Right ventricle myocardium superior (tissue), 1 donor: Measurements from ENCODE around the gene HSF5. TPM values are rescaled to one million over a fixed set of nuclear protein-coding genes. Genes with fewer than 3 reads are reported as not detected.

ENCODE experiments used
- ATAC-seq: fragments of 200-7000 bp; cut with Tn5 transposase; one replicate; pipeline ENCODE4 v1.9.1; 2020; ENCODE audit warnings: mild to moderate bottlenecking; ENCODE audit not compliant: poor library complexity
- DNase-seq: peaks from one replicate; pipeline ENCODE4 v3.0.0-alpha.2; 2020
- intact Hi-C: fragments of 100-400 bp; cut with DNase I; formaldehyde crosslinking; loops from one replicate; pipeline ENCODE4 v1.11.2; 2022
- total RNA-seq: library from RNA; stranded (reverse); fragmentation: NEBNext Ultra II Directional; extraction: Animal tissue kit (Norgen Biotek cat#: 25700); gene quantifications from one replicate; pipeline ENCODE4 v1.2.1, GENCODE V29; 2021
- donor health status: DM: no; HTN: yes; CAD: no; lungs with severe emphysema.

The HSF5 gene
- total RNA-seq, 1 donor from 2014 or later: not detected

DNA sequence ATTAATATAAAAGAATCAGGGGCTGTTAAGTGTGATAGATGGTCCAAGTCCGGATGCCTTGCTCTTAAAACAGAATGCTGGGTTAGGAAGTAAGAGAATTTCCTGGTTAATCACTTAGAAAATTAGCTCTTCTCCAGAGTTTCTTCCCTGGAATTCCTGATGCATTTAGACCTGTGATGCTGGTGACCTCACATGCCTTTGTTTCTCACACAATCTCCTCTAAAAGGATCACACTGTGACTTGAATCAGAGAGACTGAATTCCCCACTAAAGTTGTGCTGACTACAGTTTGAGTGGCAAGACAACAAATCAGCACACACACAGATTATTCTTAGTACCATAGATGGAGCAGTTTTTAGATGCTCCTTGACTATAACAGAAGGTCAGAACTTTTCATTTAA lies 66.5 kb downstream of the HSF5 start:
- no peak for ATAC-seq
- intact Hi-C loops: no loop called here
- no peak for DNase-seq

DNA sequence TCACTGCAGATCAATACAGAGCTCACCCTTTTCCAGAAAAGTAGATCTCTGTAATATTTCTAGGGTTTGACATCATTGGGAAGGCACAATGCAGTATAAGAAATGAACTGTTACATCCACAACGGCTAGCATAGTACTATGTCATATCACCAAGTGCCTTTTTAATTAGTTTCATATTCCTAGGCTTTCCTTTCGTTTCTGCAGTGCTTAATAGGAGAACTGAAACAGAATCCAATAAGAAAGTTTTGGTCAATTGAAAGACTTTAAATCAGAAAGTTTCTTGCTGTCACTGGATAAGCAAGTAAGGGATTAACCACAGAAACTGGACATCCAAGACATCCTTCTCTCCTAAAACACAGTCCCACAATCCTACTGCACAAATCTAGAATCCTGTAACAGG lies 67.4 kb downstream of the HSF5 start:
- no peak for DNase-seq
- no peak for ATAC-seq
- intact Hi-C loops: no loop called here

DNA sequence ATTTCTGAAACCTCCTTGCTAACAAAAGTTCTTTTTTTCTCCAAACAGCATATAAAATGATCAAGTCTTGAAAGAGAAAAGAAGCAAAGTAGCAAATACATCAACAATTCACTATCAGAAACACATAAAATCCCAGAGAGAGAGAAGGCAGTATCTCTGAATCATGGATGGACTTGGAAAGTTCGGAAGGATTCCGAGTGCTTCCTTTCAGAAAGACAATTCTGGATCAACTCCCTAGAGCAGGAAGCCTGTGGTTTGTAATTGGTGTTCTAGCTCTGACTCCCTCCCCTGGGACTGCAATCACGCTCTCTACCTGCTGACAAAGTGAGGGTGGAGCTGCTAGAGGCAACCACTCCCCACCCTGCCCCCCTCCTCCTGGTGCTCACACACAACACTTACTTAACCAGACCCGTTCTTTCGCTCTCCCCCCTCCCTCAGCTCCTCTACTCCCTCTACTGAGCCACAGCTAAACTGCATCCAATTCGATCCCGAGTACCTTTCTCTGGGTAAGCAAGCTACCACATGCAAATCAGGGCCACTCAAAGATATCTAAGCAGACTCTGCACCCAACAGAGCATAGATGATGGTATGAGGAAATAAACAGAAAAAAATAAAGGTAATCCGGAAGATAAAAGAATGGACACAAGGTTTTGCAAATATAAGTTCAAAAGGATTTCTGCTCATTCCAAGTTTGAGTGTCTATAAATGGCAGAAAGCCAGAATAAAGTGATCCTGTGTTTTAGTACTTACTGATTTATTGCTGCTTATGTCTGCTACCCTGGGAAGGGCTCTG lies 70.7 kb downstream of the HSF5 start, which contains the start of gene RNF43:
Gene RNF43 (minus strand): TSS at position 235 of the 793 bp plus-strand sequence. CDS start 1,957 bp downstream, outside the sequence.
- DNase-seq (peak; percentile 88), ATAC-seq (peak; percentile 98)
- intact Hi-C loops: no loop called here

DNA sequence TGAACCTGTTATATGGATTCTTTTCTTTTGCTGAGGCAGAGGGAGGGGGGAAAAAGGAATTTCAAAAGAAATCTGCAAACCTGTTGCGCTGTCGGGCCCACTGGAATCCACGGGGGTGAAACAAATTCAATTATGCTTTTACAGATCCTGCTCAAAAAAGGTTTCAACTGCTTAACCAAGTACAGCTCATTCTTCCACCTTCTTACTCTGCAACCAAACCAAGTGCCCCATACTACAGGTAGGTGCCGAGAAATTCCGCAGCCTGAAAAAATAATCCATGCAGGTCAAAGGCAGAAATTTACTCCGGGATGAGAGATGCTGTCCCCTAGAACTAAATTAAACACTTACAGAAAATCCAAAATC lies 71.3 kb downstream of the HSF5 start:
- DNase-seq (no peak), ATAC-seq (peak; percentile 14)
- intact Hi-C loops: no loop called here

DNA sequence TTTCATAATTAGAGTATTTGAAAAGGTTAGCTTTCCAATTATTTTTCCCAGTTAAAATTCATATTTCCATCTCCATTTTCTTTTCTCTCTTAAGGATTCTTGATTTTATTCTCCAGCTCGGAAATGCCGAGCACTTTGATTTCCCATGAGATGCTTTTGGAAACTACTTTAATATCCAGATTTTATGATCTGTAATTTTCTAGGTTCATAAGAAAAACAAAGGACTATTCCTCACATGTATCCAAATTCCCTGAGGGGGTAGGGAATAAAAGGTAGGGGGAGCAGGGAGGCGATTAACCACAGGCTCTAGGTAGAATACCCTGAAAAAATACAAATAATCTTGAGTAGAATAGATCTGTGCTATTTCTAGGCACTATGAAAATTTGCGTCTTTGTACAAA lies 71.8 kb downstream of the HSF5 start:
- intact Hi-C loops: no loop called here
- ATAC-seq: no peak

DNA sequence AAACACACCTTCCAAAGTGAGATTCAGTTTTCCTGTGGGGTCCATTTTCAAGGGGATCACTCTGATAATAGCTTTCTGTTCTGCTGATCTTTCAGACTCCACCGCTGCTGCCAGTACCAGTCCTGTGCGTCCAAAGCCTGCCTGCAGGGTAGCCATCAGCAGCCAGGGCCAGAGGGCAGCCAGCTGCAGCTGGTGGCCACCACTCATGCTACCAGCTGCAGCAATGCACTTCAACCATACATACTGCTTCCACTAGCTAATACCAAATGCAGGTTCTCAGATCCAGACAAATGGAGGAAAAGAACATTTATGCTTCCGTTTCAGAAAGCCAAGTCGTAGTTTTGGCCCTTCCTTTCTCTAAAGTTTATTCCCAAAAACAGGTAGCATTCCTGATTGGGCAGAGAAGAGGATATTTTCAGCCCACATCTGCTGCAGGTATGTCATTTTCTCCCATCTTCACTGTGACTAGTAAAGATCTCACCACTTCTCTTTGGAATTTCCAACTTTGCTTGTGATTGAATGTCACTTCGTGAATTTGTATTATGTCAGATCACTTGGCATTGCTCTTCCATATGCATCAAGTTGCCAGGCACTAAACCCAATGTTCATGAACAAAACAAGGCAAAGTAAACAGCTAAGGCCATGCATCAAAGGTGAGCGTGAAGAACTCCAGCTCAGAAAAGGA lies 72.7 kb downstream of the HSF5 start:
- ATAC-seq: peak; percentile 64

More for the DNA sequence above, 71.8 kb downstream of the HSF5 start:
- DNase-seq: no peak

DNA sequence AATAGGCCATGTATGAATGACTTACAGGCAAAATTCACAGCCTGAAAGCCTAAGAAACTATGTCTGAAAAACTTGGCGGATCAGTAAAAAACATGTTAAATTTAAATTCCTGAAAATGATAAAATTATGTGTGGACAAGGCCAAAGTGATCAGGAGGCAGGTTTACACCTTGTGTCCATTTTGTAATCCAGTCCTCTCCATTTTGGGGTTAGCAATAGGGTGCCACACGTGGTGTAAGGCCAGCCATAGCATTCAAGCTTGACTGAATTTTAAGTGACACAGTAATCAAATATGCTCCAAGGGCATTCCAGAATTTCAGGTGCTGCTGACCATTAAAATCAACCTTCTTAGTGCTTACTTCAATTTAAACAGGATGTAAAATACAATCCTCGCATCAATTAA lies 73.6 kb downstream of the HSF5 start:
- DNase-seq (no peak), ATAC-seq (no peak)
- intact Hi-C loops: no loop called here

More for the DNA sequence above, 72.7 kb downstream of the HSF5 start:
- DNase-seq: peak; percentile 42
- intact Hi-C loops: no loop called here

DNA sequence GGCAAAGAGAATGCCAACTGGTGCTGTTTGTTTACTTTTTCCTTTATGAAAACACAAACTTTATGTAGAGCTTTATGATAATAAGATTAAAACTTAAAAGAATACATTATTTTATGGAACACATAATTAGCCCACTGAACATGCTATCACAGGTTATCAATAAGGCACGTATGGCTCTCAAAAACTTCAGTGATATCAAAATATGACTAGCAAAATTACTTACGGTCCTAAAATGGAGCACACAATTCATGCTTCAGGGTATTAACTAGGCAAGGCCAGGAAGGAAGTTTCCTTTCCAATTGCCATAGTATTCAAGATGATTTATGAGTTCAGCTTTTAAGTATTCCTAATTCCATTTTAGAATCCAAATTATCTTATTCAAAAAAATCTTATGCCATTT lies 74.5 kb downstream of the HSF5 start:
- DNase-seq: no peak
- intact Hi-C loops: no loop called here
- ATAC-seq: no peak

DNA sequence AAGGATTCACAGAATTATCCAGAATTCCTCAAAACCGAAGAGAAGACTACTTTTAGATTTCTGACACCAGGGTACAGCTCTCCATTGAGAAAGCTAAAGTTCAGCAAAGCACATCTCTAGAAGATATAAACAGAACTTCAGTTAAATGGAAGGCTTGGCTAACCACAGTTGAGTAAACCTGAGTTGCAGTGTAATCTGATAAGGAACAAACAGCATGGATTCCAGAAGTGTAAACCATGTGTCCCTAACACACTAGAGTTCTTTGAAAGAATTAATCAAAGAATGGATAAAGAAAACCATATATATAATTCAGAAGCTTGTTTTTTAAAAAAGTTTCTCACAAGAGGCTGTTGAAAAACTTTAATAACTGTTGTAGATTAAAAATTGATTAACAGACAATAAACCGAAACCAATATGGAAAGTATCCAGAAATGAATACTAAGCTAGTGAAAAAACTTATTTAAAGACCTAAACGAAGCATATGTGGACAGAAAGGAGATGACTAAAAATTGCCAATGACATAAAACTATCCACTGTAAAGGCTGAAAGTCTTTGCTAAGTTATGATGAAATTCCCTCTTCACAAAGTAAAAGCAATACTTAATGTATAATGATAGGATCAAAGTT lies 75.1 kb downstream of the HSF5 start:
- DNase-seq (no peak), ATAC-seq (no peak)
- intact Hi-C loops: no loop called here

DNA sequence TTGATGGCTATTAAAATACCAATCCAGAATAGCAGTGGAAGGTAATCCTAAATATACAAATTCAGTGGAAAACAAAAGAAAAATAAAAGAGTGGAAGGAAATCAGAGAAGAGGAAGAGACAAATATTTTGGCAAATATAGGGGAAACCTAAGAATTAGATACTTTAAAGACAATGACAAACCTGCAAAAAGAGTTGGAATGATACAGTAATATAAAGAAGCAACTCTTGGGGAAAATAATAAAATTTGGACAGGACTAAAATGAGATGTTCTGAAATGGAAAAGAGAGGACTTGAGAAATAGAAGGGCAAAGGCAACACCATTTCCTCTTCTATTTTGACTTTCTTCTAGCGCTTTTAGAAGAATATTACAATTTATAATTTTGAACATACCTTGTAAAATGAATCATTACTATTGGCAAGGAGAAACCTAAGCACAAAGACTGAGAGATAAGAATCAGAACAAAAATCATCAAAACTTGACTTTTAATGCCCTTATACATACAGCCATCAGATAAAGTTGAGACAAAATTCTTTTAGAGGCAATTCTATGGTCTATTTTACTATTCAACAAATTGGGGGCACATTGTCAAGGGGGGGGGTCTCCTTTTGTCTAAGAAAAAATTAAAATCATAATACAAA lies 76.0 kb downstream of the HSF5 start:
- no peak for DNase-seq
- intact Hi-C loops: no loop called here
- ATAC-seq: no peak

DNA sequence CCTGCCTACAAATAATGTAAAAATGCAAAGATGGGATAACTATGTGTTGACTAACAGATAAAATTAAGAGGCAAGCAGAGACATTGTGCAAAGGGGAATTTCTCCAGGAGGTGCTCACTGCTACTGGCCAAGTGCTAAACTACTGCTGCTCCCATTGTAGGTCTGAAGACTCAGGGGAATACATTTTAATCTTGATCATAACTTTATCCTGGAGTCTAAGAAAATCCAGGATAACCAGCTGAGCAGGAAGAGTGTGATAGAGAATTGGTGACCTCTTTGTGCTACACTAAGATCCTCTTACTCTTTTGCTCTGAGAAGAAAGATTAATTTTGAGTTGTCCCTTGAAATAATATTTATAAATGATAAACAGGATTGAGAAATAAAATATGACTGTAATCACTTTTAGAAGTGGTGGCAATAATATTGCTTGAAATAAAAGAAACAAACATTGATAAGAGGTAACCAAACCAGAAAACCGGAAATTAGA lies 76.8 kb downstream of the HSF5 start:
- intact Hi-C loops: no loop called here
- ATAC-seq (no peak), DNase-seq (no peak)

DNA sequence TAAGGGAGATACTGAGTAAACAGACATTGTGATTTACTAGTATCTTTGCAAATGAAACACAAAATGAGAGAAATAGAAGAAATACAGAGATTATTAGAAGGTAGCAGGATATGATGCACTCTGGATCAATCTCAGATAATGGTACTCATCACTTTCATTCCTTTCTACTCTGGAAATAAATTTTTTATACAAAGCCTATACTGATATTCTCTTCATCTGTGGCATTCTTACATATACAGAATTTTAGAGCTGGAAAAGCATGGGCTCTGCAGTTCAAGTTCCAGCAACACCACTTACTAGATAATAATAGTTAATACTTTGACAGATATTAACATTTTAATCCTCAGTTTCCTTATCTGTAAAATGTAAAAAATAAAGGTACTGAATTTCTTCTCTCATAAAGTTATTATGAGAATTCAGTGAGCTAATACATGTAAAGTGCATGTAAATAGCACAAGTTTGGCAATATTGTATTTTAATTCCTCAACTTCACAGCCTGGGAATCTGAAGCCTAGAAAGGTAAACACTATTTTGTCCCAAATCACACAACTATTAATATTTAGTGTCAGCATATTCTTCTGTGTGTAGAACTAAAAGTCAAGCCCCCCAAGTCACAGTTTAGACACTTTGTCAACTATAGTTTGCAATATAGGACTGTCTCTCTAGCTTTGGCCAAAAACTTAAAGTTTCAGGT lies 77.3 kb downstream of the HSF5 start:
- DNase-seq: no peak
- no peak for ATAC-seq
- intact Hi-C loops: no loop called here

DNA sequence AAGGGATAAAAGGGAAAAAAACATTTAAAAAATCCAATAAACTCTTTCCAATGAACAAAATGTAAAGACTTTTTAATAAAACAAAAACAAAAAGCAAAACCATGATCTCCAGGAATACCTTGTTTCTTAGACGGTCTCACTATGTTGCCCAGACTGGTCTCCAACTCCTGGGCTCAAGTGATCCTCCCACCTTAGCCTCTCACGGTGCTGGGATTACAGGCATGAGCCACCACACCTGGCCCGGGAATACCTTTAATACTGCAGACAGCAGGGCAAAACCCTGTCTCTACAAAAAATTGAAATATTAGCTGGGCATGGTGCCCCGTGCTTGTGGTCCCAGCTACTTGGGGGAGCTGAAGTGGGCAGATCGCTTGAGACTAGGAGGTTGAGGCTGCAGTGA lies 78.8 kb downstream of the HSF5 start:
- intact Hi-C loops: loop anchor here (10.0 kb wide), 1 partner anchor 55 kb away; no protein-coding TSS in a partner anchor
- ATAC-seq (no peak), DNase-seq (no peak)

DNA sequence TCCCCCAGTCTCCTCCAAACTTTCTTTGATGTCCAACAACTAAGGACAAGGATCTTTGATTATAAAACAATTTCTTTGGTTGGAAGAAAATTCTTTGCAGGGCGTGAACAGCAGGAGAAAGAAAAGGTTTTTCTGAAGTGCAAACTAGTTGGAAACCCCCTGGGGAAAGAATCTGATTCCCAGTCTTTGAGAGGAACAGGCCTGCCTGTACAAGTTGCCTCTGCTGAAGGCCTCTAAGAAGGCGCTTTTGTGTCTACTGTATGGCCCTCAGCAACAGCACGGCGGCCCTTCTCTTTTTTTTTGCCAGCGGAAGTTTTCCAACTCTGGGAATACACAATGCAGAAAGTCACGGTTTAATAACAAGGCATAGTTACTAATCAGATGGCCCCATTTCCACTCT lies 84.9 kb downstream of the HSF5 start:
- DNase-seq (no peak), ATAC-seq (no peak)
- intact Hi-C loops: loop anchor here (10.0 kb wide), 1 partner anchor 61 kb away; no protein-coding TSS in a partner anchor

DNA sequence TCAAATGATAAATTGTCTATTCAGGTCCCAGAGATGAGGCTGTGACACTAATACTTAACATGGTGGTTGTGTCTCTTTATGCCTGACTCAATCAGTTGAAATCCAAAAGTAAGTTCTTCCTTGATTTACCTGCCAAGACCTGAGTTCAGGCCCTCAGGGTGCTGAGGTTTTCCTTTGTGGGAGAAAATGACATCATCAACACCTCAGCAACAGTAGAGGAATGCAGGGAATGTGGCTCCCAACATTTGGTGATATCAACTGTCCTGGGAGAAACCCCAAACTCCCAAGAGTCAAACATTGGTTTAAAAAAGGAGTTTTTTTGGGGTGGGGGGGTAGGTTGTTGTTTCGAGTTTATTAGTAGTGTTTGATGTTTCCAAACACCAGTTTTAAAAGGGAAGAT lies 85.5 kb downstream of the HSF5 start:
- no peak for DNase-seq
- intact Hi-C loops: loop anchor here (10.0 kb wide), 1 partner anchor 62 kb away; no protein-coding TSS in a partner anchor
- ATAC-seq: no peak

DNA sequence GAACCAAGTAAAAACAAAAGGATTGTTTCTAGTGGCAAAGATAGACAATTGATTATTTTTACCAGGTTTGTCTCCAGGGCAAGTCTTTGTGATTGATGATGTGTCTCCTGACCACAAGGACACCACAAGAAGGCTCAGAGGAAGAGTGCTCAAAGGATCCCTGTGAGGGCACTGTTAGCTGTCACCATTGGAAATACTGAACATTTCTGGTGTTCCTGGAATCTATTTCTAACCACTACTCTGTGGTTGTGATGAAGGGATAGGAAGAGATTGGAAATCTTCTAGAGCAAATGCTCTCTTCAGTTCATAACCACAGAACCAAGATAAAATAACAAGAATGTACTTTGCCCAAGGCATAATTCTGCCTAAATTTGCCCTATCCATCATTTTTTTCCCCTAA lies 86.2 kb downstream of the HSF5 start:
- intact Hi-C loops: loop anchor here (10.0 kb wide), 1 partner anchor 63 kb away; no protein-coding TSS in a partner anchor
- DNase-seq: no peak
- ATAC-seq: no peak

DNA sequence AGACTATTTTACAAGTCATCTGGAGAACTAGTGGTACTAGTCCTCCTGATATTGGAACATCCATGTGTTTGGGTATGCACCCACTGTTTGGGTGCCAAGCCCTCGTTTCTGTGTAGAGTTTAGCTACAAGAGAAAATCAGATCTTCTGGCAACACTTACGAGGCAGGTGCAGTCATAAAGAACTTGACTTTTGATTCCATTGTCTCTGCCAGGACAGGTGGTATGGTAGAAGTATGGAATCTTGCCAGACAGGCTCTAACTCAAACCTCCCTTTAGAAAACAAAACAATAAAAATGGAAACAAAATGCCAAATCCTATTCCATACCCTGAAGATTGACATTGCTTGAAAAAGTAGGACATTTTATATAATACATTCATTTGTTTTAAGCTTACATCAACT lies 86.9 kb downstream of the HSF5 start:
- DNase-seq: no peak
- ATAC-seq: no peak
- intact Hi-C loops: loop anchor here (10.0 kb wide), 1 partner anchor 64 kb away; no protein-coding TSS in a partner anchor

DNA sequence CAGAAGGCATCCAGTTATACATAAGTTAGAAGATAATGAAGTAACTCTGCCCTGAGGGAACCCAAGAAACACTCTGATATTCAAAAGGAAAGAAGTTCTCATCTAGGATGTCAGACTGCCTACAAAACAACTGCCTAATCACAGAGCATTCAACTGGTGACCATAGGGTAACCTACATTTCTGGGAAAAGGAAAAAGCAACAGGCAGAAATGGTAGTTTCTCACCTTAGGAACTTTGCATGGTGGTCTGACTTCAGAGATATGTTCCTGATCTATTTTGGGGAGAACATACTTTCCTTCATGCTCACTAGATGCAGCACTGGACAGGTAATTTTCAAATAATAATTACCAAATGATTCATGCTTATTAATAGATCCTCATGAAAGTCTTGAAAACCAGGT lies 87.4 kb downstream of the HSF5 start:
- DNase-seq (no peak), ATAC-seq (no peak)
- intact Hi-C loops: loop anchor here (10.0 kb wide), 1 partner anchor 64 kb away; no protein-coding TSS in a partner anchor
